GM19023 (cell line): ENCODE data around the gene GALK1.

Experiments used
- ATAC-seq: cut with Tn5 transposase; IDR thresholded peaks from one replicate; pipeline ENCODE4 v1.9.1; 2021; ENCODE audit warnings: mild to moderate bottlenecking, moderate library complexity; ENCODE audit not compliant: unreplicated experiment

The GALK1 gene

GRCh38 chr17:75751676-75752404 lies 13.2 kb downstream of the GALK1 start:
- ATAC-seq, result no peak

GRCh38 chr17:75750661-75751423 lies 14.2 kb downstream of the GALK1 start:
- ATAC-seq, result no peak

GRCh38 chr17:75749545-75750389 lies 15.2 kb downstream of the GALK1 start:
- peak; percentile 46 for ATAC-seq

- ATAC-seq, result no peak
These were observed 16.3 kb downstream of the GALK1 start for GRCh38 chr17:75748706-75749105.

- ATAC-seq, result no peak
These were observed 21.3 kb downstream of the GALK1 start for GRCh38 chr17:75743625-75744206.

GRCh38 chr17:75742337-75742736 lies 22.7 kb downstream of the GALK1 start:
- ATAC-seq, result no peak

- no peak for ATAC-seq
These were observed 24.3 kb downstream of the GALK1 start for GRCh38 chr17:75740631-75741077.

- no peak for ATAC-seq
These were observed 24.8 kb downstream of the GALK1 start for GRCh38 chr17:75740215-75740614.

GRCh38 chr17:75739801-75740200 lies 25.2 kb downstream of the GALK1 start:
- no peak for ATAC-seq

GRCh38 chr17:75739174-75739573 lies 25.8 kb downstream of the GALK1 start:
- ATAC-seq, result no peak

GRCh38 chr17:75738218-75738802 lies 26.7 kb downstream of the GALK1 start:
- ATAC-seq, result no peak

- no peak for ATAC-seq
These were observed 27.6 kb downstream of the GALK1 start for GRCh38 chr17:75737133-75737962.

GRCh38 chr17:75736173-75736835 lies 28.7 kb downstream of the GALK1 start:
- ATAC-seq, result no peak

- ATAC-seq, result no peak
These were observed 30.2 kb downstream of the GALK1 start for GRCh38 chr17:75734674-75735294.

GRCh38 chr17:75733471-75733870 lies 31.5 kb downstream of the GALK1 start:
- ATAC-seq, result no peak

- no peak for ATAC-seq
These were observed 33.1 kb downstream of the GALK1 start for GRCh38 chr17:75731716-75732498.

GRCh38 chr17:75731086-75731715 lies 33.8 kb downstream of the GALK1 start:
- ATAC-seq, result no peak
